BE2C (cell line): ENCODE results near the gene DNAJB13.
"Not testable (repeated sequence)": the region's sequence is repeated elsewhere in the genome, so short reads cannot be mapped to it uniquely, and the experiment has no call there.

Source experiments
- DNase-seq: peaks from one replicate; pipeline ENCODE4 v3.0.0-alpha.2; 2020
- H3K27me3 ChIP-seq: fragments of 250-450 bp; sonication (Bioruptor Pico); 2 replicates; pipeline ENCODE4 v1.5.1; 2020; ENCODE audit warnings: mild to moderate bottlenecking
- H3K36me3 ChIP-seq: fragments of 250-450 bp; sonication (Bioruptor Pico); 2 replicates; pipeline ENCODE4 v1.5.1; 2020; ENCODE audit warnings: mild to moderate bottlenecking
- H3K4me1 ChIP-seq: fragments of 250-450 bp; sonication (Bioruptor Pico); 2 replicates; pipeline ENCODE4 v1.5.1; 2020
- H3K4me3 ChIP-seq: 2 replicates; pipeline ENCODE4 v1.5.1; 2011; ENCODE audit warnings: low read depth, low read length
- H3K9me3 ChIP-seq: fragments of 250-450 bp; sonication (Bioruptor Pico); 2 replicates; pipeline ENCODE4 v1.5.1; 2020
- TF ChIP-seq, protein P1 (sequence below): IDR thresholded peaks from 2 replicates; pipeline ENCODE4 v1.5.1; 2012; ENCODE audit warnings: mild to moderate bottlenecking, low read depth, low read length

The DNAJB13 gene

DNA sequence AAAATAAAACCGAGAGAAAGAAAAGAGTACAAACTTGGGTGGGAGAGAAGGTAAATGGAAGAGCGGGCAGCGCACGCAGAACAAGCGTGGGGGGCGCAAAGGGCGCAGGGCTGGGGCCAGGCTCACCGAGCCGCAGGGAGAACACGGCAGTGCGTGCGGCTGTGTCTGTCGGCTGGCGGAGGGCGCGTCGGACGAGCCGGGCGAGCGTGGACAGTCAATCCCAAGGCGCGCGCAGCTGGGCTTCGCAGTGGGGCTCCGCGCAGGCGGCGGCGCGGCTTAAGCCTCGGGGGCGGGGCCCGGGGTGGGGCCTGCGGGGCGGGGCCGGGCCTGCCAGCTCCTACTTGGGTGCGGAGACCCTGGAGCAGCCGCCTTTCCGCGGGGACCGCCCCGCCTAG, 31.8 kb downstream of the DNAJB13 start, which contains the start of gene UCP2:
TSS of gene UCP2 (minus strand) at position 249 of the 395 bp plus-strand sequence. CDS start 4,465 bp downstream, outside the sequence.
- no peaks in the 10 kb centered on the region for H3K27me3 ChIP-seq

DNA sequence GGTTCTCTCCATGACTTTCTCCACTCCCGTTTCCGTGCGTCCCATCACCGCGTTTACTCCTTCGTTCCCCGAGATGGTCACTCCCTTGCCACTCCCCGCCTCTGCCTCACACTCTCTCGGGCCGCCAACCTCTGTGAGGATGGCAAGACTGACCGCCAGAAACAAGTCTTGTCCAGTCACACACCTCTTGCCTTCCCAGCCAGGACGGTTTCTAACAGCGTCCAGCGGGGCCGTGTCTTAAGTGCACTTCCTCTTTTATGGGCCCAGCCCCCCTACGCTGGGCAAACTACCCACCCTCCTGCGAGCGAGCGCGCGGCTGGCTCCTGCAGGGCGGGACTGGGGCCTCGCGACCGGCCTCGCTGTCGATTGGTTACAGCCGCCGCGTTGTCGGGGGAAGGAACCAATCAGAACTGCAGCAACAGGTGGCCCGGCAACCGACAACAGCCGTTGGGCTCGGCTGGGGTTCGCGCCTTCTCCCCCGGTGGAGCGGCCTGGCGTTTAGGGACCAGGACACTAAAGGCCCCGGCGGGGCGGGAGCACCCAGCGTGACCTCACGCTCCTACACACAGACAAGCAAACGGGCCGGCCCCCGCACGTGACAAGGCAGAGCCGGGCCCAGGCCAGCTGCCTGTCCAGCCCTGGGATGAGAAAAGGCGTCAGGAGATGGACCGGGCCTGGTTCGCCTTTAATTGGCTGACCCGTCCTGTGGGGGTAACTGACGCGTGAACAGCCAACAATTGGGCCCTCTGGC, 32.3 kb downstream of the DNAJB13 start:
- TF ChIP-seq, protein P1, sequence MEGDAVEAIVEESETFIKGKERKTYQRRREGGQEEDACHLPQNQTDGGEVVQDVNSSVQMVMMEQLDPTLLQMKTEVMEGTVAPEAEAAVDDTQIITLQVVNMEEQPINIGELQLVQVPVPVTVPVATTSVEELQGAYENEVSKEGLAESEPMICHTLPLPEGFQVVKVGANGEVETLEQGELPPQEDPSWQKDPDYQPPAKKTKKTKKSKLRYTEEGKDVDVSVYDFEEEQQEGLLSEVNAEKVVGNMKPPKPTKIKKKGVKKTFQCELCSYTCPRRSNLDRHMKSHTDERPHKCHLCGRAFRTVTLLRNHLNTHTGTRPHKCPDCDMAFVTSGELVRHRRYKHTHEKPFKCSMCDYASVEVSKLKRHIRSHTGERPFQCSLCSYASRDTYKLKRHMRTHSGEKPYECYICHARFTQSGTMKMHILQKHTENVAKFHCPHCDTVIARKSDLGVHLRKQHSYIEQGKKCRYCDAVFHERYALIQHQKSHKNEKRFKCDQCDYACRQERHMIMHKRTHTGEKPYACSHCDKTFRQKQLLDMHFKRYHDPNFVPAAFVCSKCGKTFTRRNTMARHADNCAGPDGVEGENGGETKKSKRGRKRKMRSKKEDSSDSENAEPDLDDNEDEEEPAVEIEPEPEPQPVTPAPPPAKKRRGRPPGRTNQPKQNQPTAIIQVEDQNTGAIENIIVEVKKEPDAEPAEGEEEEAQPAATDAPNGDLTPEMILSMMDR: no peak
- Histone ChIP-seq H3K36me3 (peaks cover 28% of the 10 kb centered on the region), H3K9me3 (no peaks in the 10 kb centered on the region), H3K27me3 (no peaks in the 10 kb centered on the region), H3K4me3 (peak overlapping the region; percentile 90), H3K4me1 (peaks cover 5% of the 10 kb centered on the region; the same call in 1 of the 2 replicates)
- DNase-seq: peak; percentile 98

More for the DNA sequence above, 31.8 kb downstream of the DNAJB13 start, which contains the start of gene UCP2:
- H3K4me1 ChIP-seq: peaks cover 5% of the 10 kb centered on the region; the same call in 1 of the 2 replicates
- H3K4me3 ChIP-seq: peak within 1 kb of the TSS; percentile 90
- peak; percentile 97 for DNase-seq
- H3K36me3 ChIP-seq: peaks cover 33% of the 10 kb centered on the region
- no peaks in the 10 kb centered on the region for H3K9me3 ChIP-seq
- TF ChIP-seq, protein P1: no peak

DNA sequence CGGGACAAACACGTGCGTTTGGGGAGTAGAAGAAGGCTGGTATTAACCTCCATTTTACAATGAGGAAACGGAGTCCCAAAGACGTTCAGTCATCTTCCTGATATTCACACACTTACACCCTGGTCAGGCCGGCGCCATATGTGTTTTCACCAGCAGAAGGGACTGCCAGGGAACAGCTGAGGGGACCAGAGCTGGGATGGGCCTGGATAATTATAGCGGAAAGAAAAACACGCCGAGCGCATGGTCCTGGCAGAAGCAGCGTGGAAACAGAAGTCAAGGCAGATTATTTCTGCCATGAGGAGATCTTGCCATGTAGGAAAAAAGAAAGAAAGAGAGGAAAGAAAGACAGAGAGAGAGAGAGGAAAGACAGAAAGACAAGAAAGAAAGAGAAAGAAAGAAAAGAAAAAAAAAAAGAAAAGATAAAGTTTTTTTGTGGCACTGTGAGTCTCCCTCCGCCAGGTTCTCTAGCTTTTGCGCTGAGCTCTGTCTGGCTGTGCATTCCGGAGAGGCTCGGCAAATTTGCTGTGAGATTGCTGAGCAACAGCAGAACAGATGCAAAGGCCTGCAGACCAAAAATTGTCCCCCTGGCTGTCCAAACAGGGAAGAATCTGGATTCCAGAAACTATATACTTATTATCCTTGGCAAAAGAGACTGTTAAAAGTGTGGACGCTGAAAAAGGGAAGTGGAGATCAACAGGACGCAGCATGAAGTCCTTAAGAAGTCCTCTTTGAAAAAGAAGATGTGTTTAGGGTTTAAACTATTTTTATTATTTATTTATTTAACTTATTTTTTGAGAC, 33.1 kb downstream of the DNAJB13 start:
- H3K4me3 ChIP-seq: peak overlapping the region; percentile 90
- no peaks in the 10 kb centered on the region for H3K27me3 ChIP-seq
- peaks cover 5% of the 10 kb centered on the region; the same call in 1 of the 2 replicates for H3K4me1 ChIP-seq
- DNase-seq: no peak
- peaks cover 20% of the 10 kb centered on the region for H3K36me3 ChIP-seq
- no peaks in the 10 kb centered on the region for H3K9me3 ChIP-seq
- TF ChIP-seq, protein P1: no peak

DNA sequence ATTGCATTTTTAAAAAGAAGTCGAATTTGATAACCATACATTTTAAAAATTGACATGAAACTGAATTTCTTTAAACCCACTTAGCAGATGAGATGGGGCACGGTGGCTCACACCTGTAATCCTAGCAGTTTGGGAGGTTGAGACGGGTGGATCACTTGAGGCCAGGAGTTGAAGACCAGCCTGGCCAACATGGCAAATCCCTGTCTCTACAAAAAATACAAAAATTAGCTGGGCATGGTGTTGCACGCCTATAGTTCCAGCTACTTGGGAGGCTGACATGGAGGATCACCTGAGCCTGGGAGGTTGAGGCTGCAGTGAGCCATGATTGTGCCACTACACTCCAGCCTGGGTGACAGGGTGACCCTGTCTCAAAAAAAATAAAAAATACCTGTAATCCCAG, 34.8 kb downstream of the DNAJB13 start:
- DNase-seq, H3K27me3 ChIP-seq, H3K4me1 ChIP-seq, H3K4me3 ChIP-seq, H3K9me3 ChIP-seq, H3K36me3 ChIP-seq: not testable (repeated sequence)

DNA sequence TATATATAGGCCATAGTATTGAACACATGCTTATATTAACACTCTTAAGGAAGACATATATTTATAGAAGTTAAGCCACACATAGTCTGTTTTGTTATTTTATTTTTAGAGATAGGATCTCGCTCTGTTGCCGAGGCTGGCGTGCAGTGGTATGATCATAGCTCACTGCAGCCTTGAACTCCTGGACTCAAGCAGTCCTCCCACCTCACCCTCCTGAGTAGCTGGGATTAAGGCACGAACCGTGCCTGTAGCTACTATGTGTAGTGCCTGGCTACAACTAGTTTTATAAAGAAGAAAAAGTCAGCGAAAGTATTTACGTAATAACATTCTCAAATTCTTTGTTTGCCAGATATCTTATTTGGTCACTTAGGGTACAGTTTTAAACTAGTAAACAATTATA, 37.4 kb downstream of the DNAJB13 start:
- H3K27me3 ChIP-seq: no peaks in the 10 kb centered on the region
- H3K4me1 ChIP-seq: peaks cover 5% of the 10 kb centered on the region; the same call in 1 of the 2 replicates
- no peak for DNase-seq
- H3K36me3 ChIP-seq: no peaks in the 10 kb centered on the region
- TF ChIP-seq, protein P1: no peak
- H3K9me3 ChIP-seq: no peaks in the 10 kb centered on the region
- no peak overlapping the region for H3K4me3 ChIP-seq

- H3K36me3 ChIP-seq: no peaks in the 10 kb centered on the region
- no peaks in the 10 kb centered on the region for H3K27me3 ChIP-seq
- H3K9me3 ChIP-seq: no peaks in the 10 kb centered on the region
- no peak for DNase-seq
- TF ChIP-seq, protein P1: no peak
- H3K4me3 ChIP-seq: no peak overlapping the region
- peaks cover 4% of the 10 kb centered on the region; the same call in 1 of the 2 replicates for H3K4me1 ChIP-seq
Observed at GRCh38 chr11:73989156-73989555, 38.3 kb downstream of the DNAJB13 start.
